ENCODE measurements around the gene SERPINB8.

- TF ChIP-seq POLR2A (IDR thresholded peaks at IDR 0.05; ENCODE audit: low read length) (no peak), GATA1 (IDR thresholded peaks at IDR 0.05; ENCODE audit: low read depth, low read length) (no peak)
These were observed 5.7 kb downstream of the SERPINB8 start for GRCh38 chr18:63975628-63976027.

All from erythroblast (primary cell).